Measurements from ENCODE around the gene COX4I2.

- TF ChIP-seq CTCF (IDR thresholded peaks at IDR 0.05) (no peak), SIN3A (IDR thresholded peaks at IDR 0.05; ENCODE audit: borderline replicate concordance, insufficient read depth, low read depth, low read length) (no peak), POLR2AphosphoS5 (IDR thresholded peaks at IDR 0.05; ENCODE audit: low read depth, low read length) (no peak)
Measured at GRCh38 chr20:31602431-31602778, 35.3 kb upstream of the COX4I2 start.

Measured in Panc1 (cell line).